HepG2 (cell line): ENCODE data around the gene KCNQ1OT1. TPM values are rescaled to one million over a fixed set of nuclear protein-coding genes. Genes with fewer than 3 reads are reported as not detected.

Experiments
- CBFB ChIP-seq: sonication (generic); formaldehyde crosslinking; IDR thresholded peaks from 2 replicates; pipeline ENCODE4 v1.4.0; 2020; ENCODE audit warnings: missing genetic modification reagents
- CCAR2 ChIP-seq: fragments of 200-400 bp; formaldehyde crosslinking; optimal IDR thresholded peaks from 2 replicates; pipeline ENCODE3; 2018; ENCODE audit warnings: low read depth, mild to moderate bottlenecking, low read length, moderate library complexity
- EEA1 ChIP-seq: sonication (generic); formaldehyde crosslinking; IDR thresholded peaks from 2 replicates; pipeline ENCODE4 v1.5.1; 2020; ENCODE audit warnings: mild to moderate bottlenecking, missing genetic modification reagents, borderline replicate concordance
- ESRRA ChIP-seq: sonication (generic); formaldehyde crosslinking; IDR thresholded peaks from 2 replicates; pipeline ENCODE4 v1.5.1; 2020; ENCODE audit warnings: mild to moderate bottlenecking, low read depth, missing genetic modification reagents
- IRF2 ChIP-seq: IDR thresholded peaks from 2 replicates; pipeline ENCODE4 v1.6.1; 2018; ENCODE audit warnings: missing genetic modification reagents, missing compliant biosample characterization
- MAZ ChIP-seq, 2 experiments: sonication (generic) in 1 of 2; formaldehyde crosslinking in 1 of 2; IDR thresholded peaks; 2 replicates each; pipeline versions ENCODE4 v1.5.0 to v1.6.1; 2012 to 2020; ENCODE audit warnings: low read depth in 2 of 2, mild to moderate bottlenecking in 2 of 2, borderline replicate concordance in 1 of 2, improper control_type of control experiment in 1 of 2, low read length in 1 of 2, missing genetic modification reagents in 1 of 2, moderate library complexity in 1 of 2
- POGZ ChIP-seq: sonication (generic); formaldehyde crosslinking; IDR thresholded peaks from 2 replicates; pipeline ENCODE4 v1.4.0; 2020; ENCODE audit warnings: mild to moderate bottlenecking, missing genetic modification reagents
- POLR2G ChIP-seq: fragments of 200-400 bp; formaldehyde crosslinking; IDR thresholded peaks from 2 replicates; pipeline ENCODE4 v1.6.1; 2018; ENCODE audit warnings: mild to moderate bottlenecking, low read depth, low read length, moderate library complexity
- PRPF4 ChIP-seq: fragments of 200-400 bp; formaldehyde crosslinking; IDR thresholded peaks from 2 replicates; pipeline ENCODE4 v1.6.1; 2016; ENCODE audit warnings: low read length, low read depth; ENCODE audit not compliant: poor library complexity, severe bottlenecking
- SAP130 ChIP-seq: IDR thresholded peaks from 2 replicates; pipeline ENCODE4 v1.6.1; 2016; ENCODE audit warnings: low read depth
- SOX13 ChIP-seq, 3 experiments: fragments of 450-650 bp in 1 of 3; sonication (generic) in 1 of 3; formaldehyde crosslinking in 1 of 3; IDR thresholded peaks in 2 of 3; conservative IDR thresholded peaks in 1 of 3; 2 replicates each; pipeline versions ENCODE4 v1.5.0 to v1.6.1; 2016 to 2020; ENCODE audit warnings: antibody characterized with exemption in 1 of 3, mild to moderate bottlenecking in 1 of 3, missing compliant biosample characterization in 1 of 3, missing genetic modification reagents in 1 of 3, moderate library complexity in 1 of 3
- SP1 ChIP-seq, 2 experiments: fragments of 450-650 bp in 1 of 2; sonication (generic) in 1 of 2; formaldehyde crosslinking in 1 of 2; IDR thresholded peaks; 2 replicates each; pipeline versions ENCODE4 v1.4.0 to v1.6.1; 2016 to 2020; ENCODE audit warnings: missing genetic modification reagents in 1 of 2
- TARDBP ChIP-seq: sonication (generic); formaldehyde crosslinking; IDR thresholded peaks from 2 replicates; pipeline ENCODE4 v1.8.0; 2022; ENCODE audit warnings: mild to moderate bottlenecking, missing genetic modification reagents
- ZFP41 ChIP-seq: sonication (generic); formaldehyde crosslinking; IDR thresholded peaks from 2 replicates; pipeline ENCODE4 v1.4.0; 2020; ENCODE audit warnings: mild to moderate bottlenecking, missing genetic modification reagents, borderline replicate concordance
- ZFP90 ChIP-seq: sonication (generic); formaldehyde crosslinking; IDR thresholded peaks from 2 replicates; pipeline ENCODE4 v1.8.0; 2022; ENCODE audit warnings: missing genetic modification reagents, mild to moderate bottlenecking, inconsistent platforms, borderline replicate concordance
- ZNF207 ChIP-seq: fragments of 450-650 bp; IDR thresholded peaks from 2 replicates; pipeline ENCODE4 v1.6.1; 2016; ENCODE audit warnings: antibody characterized with exemption, borderline replicate concordance
- ZNF282 ChIP-seq: fragments of 450-650 bp; IDR thresholded peaks from 2 replicates; pipeline ENCODE4 v1.6.1; 2018; ENCODE audit not compliant: partially characterized antibody
- ZNF644 ChIP-seq: IDR thresholded peaks from 2 replicates; pipeline ENCODE4 v1.6.1; 2016; ENCODE audit warnings: low read depth
- ZNF883 ChIP-seq: sonication (generic); formaldehyde crosslinking; IDR thresholded peaks from 2 replicates; pipeline ENCODE4 v1.5.1; 2020; ENCODE audit warnings: mild to moderate bottlenecking, missing genetic modification reagents; ENCODE audit errors: not compliant biosample characterization
- ZSCAN25 ChIP-seq: sonication (generic); formaldehyde crosslinking; IDR thresholded peaks from 2 replicates; pipeline ENCODE4 v1.8.0; 2022; ENCODE audit warnings: mild to moderate bottlenecking, missing genetic modification reagents
- polyA plus RNA-seq, 8 experiments: library from polyadenylated mRNA; depleted of rRNA in 3 of 8; stranded (reverse) in 7 of 8; unstranded in 1 of 8; fragments of >200 nt; fragmentation: Illumina TruSeq in 4 of 8; extraction: Trizol in 4 of 8; gene quantifications; 2 replicates each; pipeline versions ENCODE4 v1.2.1 to v1.2.3, GENCODE V29; 2011 to 2016; ENCODE audit warnings: low read depth in 4 of 8, missing spikeins in 1 of 8, mixed read lengths in 1 of 8; ENCODE audit not compliant: insufficient read depth in 1 of 8
- total RNA-seq, 5 experiments: library from RNA; depleted of rRNA; stranded (reverse); fragments of >200 nt; fragmentation: Illumina TruSeq; extraction: Trizol; gene quantifications; 2 replicates each; pipeline ENCODE4 v1.2.3, GENCODE V29; 2016; ENCODE audit warnings: low read depth in 1 of 5
- TF ChIP-seq, protein P1 (sequence below): sonication (generic); formaldehyde crosslinking; IDR thresholded peaks from 2 replicates; pipeline ENCODE4 v1.5.0; 2020; ENCODE audit warnings: mild to moderate bottlenecking, missing genetic modification reagents, borderline replicate concordance
- TF ChIP-seq, protein P2 (sequence below): sonication (generic); formaldehyde crosslinking; IDR thresholded peaks from 2 replicates; pipeline ENCODE4 v1.8.1; 2023; ENCODE audit warnings: mild to moderate bottlenecking, missing genetic modification reagents, borderline replicate concordance
- TF ChIP-seq, protein P3 (sequence below): sonication (generic); formaldehyde crosslinking; IDR thresholded peaks from 2 replicates; pipeline ENCODE4 v1.9.0; 2021; ENCODE audit warnings: missing genetic modification reagents, borderline replicate concordance

KCNQ1OT1 gene
- total and polyA plus RNA-seq, 2 of the 13 experiments (the other 11 are each of a cell fraction or from before 2014, with no cell fraction given): 1.3 to 18.9 TPM

DNA sequence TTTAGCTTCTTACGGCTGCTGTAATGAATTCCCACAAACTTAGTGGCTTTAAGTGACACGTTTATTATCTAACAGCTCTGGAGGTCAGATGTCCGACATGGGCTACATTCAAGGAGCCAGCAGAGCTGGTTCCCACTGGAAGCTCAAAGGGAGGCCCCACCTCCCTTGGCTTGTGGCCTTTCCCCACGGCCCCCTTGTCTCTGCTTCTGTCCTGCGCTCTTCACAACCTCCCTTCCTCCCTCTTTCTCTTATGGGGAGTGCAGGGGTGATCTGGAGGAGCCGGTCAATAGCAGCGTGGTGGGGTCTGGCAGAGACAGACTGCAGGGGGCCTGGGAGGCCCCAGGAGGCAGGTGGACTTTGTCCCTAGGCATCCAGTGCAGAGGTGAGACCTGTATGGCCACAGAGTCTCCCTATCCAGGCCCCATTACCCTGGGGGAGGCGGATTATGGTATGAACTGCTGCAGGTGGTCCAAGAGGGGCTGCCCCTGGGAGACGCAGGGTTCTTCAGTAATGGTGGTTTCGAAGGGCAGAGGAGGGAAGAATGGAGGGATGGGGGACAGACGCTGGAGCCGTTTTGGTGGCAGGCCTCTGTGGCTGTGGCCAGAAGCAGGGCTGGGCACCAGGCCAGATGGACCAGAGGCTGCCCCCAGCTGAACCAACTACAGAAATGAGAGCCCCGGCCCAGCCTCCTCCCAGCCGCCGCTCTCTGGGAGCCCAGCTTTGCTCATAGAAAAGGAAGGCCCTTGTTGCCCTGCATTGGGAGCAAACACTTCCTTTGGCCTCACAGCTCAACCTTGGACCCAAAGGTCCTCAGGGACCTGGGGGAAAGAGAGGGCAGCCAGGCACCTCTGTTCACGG, 30.7 kb upstream of the KCNQ1OT1 start (continued):
- TF ChIP-seq, protein P1, sequence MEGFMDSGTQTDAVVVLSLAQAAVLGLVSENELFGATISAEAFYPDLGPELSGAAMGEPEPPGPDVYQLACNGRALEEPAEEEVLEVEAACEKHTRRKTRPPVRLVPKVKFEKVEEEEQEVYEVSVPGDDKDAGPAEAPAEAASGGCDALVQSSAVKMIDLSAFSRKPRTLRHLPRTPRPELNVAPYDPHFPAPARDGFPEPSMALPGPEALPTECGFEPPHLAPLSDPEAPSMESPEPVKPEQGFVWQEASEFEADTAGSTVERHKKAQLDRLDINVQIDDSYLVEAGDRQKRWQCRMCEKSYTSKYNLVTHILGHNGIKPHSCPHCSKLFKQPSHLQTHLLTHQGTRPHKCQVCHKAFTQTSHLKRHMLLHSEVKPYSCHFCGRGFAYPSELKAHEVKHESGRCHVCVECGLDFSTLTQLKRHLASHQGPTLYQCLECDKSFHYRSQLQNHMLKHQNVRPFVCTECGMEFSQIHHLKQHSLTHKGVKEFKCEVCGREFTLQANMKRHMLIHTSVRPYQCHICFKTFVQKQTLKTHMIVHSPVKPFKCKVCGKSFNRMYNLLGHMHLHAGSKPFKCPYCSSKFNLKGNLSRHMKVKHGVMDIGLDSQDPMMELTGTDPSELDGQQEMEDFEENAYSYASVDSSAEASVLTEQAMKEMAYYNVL (CRISPR knock-in tag): peak; percentile 91
- TF ChIP-seq TARDBP (CRISPR knock-in tag) (peak; percentile 62), ZSCAN25 (CRISPR knock-in tag) (peak; percentile 100), SOX13 (IDR thresholded peaks at IDR 0.05) (0 out of 2 replicates have a peak, but pooled peaks have one; percentile 37), SOX13 (CRISPR knock-in tag; conservative IDR thresholded peaks at IDR 0.05 in 1 of 2, IDR thresholded peaks at IDR 0.05 in 1 of 2) (peak in 1 of 2 experiments; percentile 73; a peak in 2 of 4 replicates), IRF2 (CRISPR knock-in tag) (peak; percentile 51; the same call in 1 of the 2 replicates), ZNF207 (no peak), MAZ (IDR thresholded peaks at IDR 0.05; ENCODE audit: borderline replicate concordance, low read depth, low read length) (peak; percentile 60), MAZ (CRISPR knock-in tag; IDR thresholded peaks at IDR 0.05; ENCODE audit: low read depth) (no peak; the same call in 1 of the 2 replicates), EEA1 (no peak), ZFP41 (no peak; the same call in 1 of the 2 replicates), ZNF883 (CRISPR knock-in tag) (peak; percentile 60), ZNF644 (CRISPR knock-in tag) (peak; percentile 34), ZFP90 (no peak), ZNF282 (no peak), POLR2G (peak; percentile 79), CBFB (CRISPR knock-in tag) (no peak), SP1 (IDR thresholded peaks at IDR 0.05) (no peak), SP1 (CRISPR knock-in tag; IDR thresholded peaks at IDR 0.05) (no peak; the same call in 1 of the 2 replicates), ESRRA (peak; percentile 44; the same call in 1 of the 2 replicates), SAP130 (CRISPR knock-in tag) (peak; percentile 53; the same call in 1 of the 2 replicates), PRPF4 (no peak), CCAR2 (no peak), POGZ (CRISPR knock-in tag) (peak; percentile 30; the same call in 1 of the 2 replicates)
- TF ChIP-seq, protein P2, sequence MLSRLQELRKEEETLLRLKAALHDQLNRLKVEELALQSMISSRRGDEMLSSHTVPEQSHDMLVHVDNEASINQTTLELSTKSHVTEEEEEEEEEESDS: no peak
- TF ChIP-seq, protein P3, sequence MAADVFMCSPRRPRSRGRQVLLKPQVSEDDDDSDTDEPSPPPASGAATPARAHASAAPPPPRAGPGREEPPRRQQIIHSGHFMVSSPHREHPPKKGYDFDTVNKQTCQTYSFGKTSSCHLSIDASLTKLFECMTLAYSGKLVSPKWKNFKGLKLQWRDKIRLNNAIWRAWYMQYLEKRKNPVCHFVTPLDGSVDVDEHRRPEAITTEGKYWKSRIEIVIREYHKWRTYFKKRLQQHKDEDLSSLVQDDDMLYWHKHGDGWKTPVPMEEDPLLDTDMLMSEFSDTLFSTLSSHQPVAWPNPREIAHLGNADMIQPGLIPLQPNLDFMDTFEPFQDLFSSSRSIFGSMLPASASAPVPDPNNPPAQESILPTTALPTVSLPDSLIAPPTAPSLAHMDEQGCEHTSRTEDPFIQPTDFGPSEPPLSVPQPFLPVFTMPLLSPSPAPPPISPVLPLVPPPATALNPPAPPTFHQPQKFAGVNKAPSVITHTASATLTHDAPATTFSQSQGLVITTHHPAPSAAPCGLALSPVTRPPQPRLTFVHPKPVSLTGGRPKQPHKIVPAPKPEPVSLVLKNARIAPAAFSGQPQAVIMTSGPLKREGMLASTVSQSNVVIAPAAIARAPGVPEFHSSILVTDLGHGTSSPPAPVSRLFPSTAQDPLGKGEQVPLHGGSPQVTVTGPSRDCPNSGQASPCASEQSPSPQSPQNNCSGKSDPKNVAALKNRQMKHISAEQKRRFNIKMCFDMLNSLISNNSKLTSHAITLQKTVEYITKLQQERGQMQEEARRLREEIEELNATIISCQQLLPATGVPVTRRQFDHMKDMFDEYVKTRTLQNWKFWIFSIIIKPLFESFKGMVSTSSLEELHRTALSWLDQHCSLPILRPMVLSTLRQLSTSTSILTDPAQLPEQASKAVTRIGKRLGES: no peak
